ENCODE results near the gene CDH22.
A peak's percentile ranks its signal among the peaks of the same experiment; 100 is the strongest.

Gene CDH22

DNA sequence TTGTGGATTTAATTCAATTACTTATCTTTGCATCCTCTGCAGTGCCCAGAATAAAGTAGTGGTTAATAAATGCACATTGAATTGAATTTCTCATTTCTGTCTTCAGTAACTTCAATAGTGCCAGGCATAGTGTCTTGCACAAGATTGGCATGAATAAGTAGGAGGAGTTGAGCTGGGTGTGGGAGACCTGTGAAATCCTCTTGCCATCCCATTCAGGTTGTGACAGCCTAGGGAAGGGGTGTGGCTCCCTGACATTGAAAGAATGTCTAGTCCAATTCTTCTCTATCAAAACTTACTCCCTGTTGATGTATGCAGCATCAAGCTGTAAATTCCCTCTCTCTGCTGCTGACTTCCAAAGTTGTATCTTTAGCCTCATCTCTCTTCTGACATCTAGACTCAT lies 73.2 kb downstream of the CDH22 start:
- no peak for TF ChIP-seq CTCF (IDR thresholded peaks at IDR 0.05; ENCODE audit: low read length, missing control alignments)

GRCh38 chr20:46233701-46234100 lies 74.6 kb downstream of the CDH22 start:
- no peak for TF ChIP-seq CTCF (IDR thresholded peaks at IDR 0.05; ENCODE audit: low read length, missing control alignments)
- no peak for DNase-seq (ENCODE audit: low read depth)
- H3K4me3 ChIP-seq (replicated peaks; ENCODE audit: low read depth, low read length) = no peak overlapping the region

More for the DNA sequence above, 73.2 kb downstream of the CDH22 start:
- DNase-seq (ENCODE audit: low read depth) = no peak
- H3K4me3 ChIP-seq (replicated peaks; ENCODE audit: low read depth, low read length) = no peak overlapping the region

- H3K4me3 ChIP-seq (replicated peaks; ENCODE audit: low read depth, low read length) = no peak overlapping the region
- DNase-seq (ENCODE audit: low read depth) = no peak
- no peak for TF ChIP-seq CTCF (IDR thresholded peaks at IDR 0.05; ENCODE audit: low read length, missing control alignments)
Observed at GRCh38 chr20:46232539-46232938, 75.8 kb downstream of the CDH22 start.

GRCh38 chr20:46230801-46231282 lies 77.5 kb downstream of the CDH22 start:
- TF ChIP-seq CTCF (IDR thresholded peaks at IDR 0.05; ENCODE audit: low read length, missing control alignments) = no peak
- no peak overlapping the region for H3K4me3 ChIP-seq (replicated peaks; ENCODE audit: low read depth, low read length)
- DNase-seq (ENCODE audit: low read depth) = peak; percentile 58

DNA sequence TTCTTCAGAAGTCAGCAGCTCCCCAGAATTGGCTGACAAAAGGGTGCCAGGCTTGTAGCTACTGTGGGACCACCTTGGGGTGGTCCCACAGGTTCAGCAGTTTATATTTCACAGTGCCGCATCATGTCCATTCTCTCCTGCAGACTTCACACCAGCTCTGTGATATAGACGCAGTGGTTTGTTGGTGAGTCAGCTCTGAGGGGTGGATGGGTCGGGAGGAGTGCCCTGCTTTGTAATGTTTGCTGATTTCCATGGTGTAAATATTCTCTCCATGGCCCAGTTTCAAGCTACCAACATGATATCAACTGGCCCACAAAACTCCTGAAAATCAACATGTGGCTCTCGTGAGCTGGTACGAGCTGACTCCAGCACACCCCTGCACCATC lies 78.2 kb downstream of the CDH22 start:
- DNase-seq (ENCODE audit: low read depth) = no peak
- no peak overlapping the region for H3K4me3 ChIP-seq (replicated peaks; ENCODE audit: low read depth, low read length)
- no peak for TF ChIP-seq CTCF (IDR thresholded peaks at IDR 0.05; ENCODE audit: low read length, missing control alignments)

GRCh38 chr20:46229478-46230105 lies 78.7 kb downstream of the CDH22 start:
- no peak for TF ChIP-seq CTCF (IDR thresholded peaks at IDR 0.05; ENCODE audit: low read length, missing control alignments)
- DNase-seq (ENCODE audit: low read depth) = peak; percentile 13
- H3K4me3 ChIP-seq (replicated peaks; ENCODE audit: low read depth, low read length) = no peak overlapping the region

GRCh38 chr20:46228670-46229069 lies 79.6 kb downstream of the CDH22 start:
- TF ChIP-seq CTCF (IDR thresholded peaks at IDR 0.05; ENCODE audit: low read length, missing control alignments) = no peak
- no peak overlapping the region for H3K4me3 ChIP-seq (replicated peaks; ENCODE audit: low read depth, low read length)
- no peak for DNase-seq (ENCODE audit: low read depth)

All from fibroblast of pulmonary artery (primary cell).